NCI-H510A (cell line): Measurements from ENCODE around the gene KCNMA1.

ENCODE experiments used
- DNase-seq: peaks from one replicate; lab custom pipeline; 2025; lab: John Stamatoyannopoulos, UW

KCNMA1 gene

DNA sequence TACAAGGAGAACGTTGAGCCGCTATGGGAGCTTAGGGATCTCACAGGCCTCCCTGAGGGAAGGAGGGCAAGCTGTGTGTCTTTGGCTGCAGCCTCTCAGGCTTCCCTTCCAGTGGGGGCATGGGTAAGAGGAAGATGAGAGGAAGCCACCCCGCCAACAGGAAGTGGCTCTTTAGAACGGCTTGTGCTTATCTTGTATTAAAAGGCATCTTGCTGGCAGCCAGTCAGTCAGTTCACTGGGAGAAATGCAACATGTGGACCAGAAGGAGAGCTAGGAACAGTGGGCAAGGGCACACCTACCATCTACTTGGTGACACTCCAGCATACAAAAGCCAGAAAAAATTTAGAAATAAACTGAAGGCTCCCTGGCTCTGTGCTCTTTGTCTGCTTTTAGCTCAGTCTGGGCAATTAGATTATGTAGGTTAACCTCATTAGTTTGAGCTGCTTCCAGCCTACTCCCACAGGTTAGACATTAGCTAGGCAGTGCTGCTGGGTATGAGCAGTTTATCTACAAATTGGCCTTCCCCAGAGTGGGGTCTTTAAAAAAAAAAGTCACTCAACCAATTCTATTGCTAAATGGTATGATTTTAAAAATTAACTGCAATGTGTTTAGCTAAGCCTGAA is 595.9 kb downstream of the KCNMA1 start:
- no peak for DNase-seq

DNA sequence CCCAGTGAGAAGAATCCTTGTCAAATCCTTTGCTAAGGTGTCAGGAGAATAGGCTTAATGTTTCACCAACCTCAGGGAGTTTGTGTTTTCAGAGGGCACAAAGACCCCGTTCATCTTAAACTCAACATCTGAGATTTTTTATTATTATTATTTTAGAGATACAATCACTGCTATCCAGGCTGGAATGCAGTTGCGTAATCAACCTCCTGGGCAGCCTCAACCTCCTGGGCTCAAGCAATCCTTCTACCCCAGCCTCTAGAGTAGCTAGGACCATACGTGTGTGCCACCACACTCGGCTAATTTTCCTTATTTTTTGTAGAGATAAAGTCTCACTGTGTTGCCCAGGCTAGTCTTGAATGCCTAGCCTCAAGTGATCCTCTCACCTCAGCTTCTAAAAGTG is 599.2 kb downstream of the KCNMA1 start:
- no peak for DNase-seq

DNA sequence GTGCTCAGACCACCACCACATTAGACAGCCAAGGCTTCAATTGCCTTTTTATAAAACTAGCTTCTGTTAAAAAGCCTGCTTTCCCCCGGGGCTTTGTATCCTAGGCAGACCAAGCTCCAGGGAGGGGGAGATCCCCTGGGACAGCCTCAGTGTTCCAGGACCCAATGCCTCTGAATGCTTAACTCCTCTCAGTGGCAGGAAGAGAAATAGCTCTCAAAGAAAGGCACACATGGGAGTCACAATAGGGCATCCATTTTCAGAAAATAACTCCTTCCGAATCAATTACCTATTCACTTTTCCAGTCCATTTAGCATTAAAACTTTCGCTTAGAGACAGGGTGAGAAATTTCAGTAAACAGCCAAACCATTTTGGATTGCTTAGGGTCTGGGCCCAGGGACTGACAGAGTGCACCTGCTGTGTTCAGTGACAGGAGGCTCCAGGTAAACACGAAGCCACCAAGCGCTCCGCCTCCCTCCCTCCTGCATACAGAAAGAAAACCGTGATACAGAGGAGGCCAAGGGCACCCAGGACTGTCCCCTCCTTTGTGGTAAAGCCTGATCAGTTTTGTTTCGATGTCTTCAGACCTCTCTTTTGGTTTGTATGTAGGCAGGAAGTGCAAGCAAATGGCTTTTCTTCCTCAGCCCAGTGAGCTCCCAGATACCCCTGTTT is 599.7 kb downstream of the KCNMA1 start:
- peak; percentile 6 for DNase-seq

DNA sequence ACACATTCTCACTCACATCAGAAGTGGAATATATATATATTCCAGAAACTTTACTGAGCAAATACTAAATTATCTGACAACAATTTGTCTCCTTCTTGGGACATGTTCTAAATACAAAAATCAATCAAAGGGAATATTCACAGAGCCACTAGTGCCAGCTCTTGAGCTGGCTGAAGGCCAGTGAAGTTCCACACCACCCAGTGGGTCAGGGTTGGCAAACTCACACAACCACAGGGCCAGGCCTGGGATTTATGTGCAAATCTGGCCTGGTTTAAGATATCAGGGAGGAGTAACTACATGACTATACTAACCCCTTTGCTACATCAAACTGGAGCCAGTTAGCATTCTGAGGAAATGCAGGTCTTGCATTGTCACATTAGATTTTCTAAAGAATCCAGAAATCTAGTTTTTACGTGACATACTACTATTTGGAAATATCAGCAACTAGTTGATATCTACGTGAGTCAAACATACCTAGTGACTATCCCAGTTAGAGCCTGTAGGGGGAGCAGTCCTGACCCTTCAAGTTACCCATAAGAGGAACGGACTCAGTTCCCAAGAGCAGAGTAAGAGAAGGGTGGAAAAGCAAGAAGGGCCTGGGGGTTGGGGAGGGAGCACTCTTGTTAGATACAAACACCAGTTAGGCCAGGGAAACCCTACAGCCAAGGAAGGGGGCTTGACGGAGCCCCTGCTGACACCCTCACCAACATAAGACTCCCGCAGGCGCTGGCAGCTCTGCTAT is 600.4 kb downstream of the KCNMA1 start:
- DNase-seq: no peak

DNA sequence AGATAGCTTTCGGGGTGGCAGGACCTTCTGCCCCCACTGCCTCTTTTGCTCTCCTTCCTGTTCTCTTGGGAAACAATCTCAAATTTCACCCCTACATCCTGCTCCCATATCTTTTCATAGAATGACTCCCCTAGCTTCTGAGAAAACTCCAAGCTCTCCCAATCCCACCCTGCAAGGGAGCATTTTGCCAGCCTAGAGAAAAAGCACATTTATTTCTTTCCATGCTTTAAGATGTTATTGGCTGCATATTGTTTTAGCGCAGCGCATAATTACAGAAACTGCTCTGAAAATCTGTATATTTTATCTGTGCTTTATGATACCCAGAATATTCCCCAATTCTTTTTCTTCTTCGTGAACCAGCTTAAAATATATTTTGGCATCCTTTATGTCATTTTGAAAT is 601.3 kb downstream of the KCNMA1 start:
- no peak for DNase-seq

DNA sequence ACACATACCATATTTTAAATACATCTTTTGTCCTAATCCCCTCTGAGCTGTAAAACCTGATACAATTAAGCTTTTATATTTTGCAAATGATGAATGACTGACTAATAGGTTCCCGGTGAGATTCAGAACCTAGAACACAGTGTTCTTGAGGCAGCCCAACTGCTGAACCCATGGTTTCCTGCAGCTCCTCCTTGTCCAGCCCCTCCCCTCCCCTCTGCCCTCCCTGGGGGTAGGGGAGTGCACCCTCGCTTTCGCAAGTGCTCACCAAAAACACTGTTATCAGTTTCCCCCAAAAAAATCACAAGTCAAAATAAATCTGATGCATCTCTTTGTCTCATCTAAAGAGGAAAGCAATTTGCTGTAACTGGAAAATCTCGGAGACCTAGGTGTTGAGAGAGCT is 602.8 kb downstream of the KCNMA1 start:
- no peak for DNase-seq

DNA sequence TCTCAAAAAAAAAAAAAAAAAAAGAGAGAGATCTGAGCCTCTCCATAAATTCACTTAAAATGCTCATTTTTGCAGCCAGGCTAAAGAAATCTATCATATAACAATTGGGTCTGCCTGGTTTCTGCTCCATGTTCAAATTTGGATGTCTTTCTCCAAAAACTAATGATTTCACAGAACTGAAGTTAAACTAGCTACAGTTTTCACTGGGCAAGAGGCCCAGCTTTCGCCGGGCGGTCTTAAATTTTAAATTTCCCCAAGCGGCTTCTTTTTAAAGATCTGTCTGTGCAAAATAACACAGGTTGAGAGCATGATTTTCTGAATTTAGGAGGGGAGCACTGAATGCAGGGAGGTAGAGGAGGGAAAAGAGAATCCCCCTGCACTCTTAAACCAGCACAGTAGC is 603.4 kb downstream of the KCNMA1 start:
- no peak for DNase-seq

DNA sequence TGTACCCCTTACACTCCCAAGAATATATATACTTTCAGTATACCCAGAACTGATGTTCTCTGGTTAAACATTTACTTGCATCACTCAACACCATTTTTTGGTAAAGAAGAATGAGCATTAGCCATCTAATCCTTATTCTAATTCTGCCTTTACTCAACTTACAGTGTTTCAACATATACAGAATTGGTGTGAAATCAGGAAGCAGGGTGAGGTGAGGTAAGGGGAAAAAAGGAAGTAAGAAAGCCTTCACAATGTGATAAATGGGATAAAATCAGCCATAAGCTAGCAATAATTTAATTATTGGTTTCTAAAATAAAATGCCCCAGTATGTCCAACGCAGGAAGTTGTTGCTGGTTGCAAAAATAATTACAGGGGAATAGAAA is 605.4 kb downstream of the KCNMA1 start:
- no peak for DNase-seq

DNA sequence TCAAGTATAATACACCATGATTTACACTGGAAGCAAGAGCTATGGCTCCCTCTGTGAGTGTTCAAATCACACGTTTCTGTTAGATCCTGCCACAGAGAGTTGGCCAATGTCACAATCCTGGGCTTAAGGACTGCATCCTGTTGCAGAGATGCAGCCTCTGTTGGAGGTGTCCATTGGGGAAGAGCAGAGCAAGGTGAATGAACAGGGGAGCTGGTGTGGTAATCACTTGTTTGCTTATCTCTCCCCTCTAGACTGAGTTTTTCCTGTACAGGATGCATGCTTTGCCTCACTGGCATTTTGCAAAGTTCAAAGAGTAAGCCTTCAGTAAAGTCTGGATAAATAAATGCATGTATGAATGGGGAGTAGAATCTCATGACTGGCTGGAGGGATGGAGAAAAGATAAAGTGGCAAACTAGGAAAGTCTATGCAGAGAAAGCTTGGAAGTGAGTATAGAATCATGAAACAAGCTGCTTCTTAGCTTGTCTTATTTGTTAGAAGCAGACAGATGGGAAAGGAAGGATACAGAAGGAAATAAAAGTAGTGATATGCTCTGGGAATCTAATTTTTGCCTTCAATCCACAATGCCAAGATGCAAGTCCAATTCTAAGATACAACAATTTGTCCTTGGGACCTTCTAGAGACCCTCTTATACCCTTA is 605.9 kb downstream of the KCNMA1 start:
- no peak for DNase-seq

DNA sequence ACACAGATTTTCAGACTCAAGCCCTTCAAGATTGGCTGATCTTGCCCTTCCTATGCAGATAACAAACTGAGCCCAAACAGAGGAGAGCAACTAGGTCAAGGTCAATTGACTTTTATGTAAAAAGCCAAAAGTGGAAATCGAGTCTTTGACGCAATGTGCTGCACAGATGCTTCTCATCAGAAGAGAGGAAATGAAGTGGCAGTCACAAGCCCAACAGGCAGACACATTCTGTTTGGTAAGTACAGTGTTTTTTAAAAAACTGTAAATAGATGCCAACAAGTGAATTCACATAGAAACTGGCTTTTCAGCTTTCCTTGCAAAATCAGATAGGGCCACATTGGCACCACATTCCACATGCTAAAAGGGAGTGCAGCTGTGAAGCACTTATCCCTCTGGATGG is 606.6 kb downstream of the KCNMA1 start:
- DNase-seq: no peak

DNA sequence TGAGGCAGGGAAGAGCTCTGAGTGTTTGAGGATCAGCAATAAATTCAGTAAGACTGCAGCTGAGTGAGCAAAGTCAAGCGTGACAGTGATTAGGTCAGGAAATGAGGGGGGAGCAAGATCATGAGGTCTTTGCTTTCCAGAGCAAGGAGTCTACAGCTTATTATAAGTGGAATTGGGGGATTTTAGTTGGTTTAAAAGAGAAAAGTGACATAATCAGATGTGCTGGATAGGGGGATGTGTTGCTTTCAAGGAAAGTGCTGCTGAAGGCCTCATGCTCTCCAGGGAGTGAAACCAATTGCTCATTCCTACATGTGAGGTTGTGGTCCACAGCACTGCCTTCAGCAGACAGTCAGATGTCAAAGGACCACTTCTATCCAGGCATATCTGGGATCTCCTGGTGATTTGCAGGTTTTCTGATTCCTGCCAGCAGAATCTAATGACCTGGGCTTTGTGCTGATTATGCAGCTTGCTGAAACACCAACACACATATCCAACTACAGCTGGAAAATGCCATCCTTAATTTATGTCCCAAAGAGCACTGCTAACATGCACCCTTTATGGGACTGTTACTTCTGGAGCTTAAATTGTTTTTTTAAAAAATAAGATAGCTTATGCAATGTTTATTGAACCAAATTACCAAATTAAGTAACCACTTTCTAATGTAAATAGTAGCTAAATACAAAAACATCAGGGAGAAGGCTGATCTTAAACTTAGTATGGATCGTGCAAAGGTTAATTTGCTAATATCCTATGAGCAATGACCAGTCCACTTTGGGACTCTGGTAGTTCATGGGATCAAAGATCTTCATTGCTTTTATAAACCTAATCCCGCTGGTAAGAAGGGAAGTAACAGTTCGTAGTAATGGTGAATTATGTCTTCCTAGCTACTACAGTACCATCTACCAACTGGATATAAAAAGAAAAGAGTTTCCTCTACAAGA is 607.6 kb downstream of the KCNMA1 start:
- no peak for DNase-seq

DNA sequence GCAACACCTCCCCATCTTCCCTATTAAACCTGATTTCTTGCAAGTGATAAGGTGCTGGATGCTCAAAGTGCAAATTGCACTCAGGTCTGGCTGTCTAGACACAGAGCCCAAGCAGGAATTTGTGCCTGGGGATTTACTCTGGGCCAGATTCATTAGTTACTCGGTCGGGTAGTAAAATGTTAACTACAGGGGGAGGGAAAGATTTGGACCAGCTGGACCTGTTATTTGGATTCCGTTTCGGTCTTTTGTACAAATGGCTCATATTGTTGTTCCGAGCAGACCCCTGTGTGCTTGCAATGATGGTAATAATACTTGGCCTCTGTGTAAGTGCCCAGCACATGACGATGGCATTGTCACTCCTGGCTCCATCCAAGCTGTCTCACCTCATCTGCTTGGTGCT is 609.6 kb downstream of the KCNMA1 start:
- no peak for DNase-seq

DNA sequence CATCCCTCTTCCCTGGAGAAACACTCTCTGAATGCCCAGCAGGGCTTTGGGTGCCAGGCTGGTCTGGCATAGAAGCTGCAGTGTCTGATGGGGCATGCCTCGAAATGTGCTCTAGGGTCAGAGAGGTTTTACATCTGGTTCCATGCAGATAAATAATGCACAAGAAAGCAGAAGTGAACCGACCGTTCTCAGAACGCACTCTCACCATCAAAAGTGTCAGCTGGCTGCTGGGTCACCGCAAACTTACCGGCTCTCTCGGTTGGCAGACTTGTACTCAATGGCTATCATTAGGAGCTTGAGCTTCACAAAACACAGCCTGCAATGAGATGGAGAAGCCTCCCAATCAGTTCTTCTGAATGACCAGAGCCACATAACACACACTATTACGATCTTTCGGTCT is 610.0 kb downstream of the KCNMA1 start:
- no peak for DNase-seq

DNA sequence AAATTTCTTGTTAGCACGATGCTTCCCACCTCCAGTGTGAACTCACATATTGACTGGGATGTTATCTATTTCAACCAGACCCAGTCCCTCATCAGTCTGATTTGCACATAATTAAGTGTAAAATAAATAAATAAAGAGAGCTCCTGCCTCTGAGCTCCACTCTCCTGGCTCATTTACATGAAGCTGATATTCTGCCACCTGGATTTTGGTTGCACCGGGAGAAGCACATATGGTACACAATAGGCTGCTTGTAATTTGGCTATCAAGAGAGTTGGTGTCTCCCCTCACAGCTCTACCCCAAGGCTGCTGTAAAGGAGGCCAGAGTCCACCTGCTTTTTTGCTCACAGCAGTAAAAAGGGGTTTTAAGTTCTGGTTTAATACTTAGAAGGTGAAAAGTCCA is 610.5 kb downstream of the KCNMA1 start:
- DNase-seq: no peak

DNA sequence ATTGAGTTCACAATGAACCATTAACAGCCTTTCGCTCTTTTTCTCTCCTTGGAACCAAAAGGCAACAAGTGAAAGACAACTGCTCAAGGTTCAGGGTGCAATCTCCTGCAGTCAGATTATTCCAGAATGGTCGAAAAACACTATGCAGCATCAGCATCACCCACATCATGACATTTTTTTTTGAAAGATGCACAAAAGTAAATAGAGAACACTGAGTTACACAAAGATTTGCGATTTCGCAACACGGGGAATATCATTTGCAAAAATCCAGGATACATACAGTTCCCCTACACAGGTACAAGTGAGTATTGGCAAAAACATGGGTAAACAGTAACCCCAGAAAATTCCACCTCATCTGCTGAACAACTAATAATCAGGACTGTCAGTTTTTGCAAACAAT is 611.5 kb downstream of the KCNMA1 start:
- DNase-seq: no peak

DNA sequence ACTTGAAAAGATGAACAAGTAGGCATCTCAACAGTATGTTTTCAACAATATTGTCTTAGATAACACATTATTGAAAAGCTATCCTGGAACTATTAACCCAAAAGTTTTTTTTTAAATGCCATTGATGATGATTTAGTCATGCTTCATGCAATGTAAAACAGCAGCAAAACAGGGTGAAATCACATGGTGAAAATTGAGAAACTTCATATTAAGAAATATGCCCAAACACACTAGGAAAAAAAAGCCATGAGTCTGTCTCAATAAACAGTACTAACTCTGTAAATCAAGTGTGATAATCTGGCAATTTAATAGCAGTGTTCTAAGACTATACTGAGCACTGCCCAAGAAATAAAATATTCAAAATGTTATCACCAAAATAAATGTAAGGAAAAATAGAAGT is 613.1 kb downstream of the KCNMA1 start:
- no peak for DNase-seq

DNA sequence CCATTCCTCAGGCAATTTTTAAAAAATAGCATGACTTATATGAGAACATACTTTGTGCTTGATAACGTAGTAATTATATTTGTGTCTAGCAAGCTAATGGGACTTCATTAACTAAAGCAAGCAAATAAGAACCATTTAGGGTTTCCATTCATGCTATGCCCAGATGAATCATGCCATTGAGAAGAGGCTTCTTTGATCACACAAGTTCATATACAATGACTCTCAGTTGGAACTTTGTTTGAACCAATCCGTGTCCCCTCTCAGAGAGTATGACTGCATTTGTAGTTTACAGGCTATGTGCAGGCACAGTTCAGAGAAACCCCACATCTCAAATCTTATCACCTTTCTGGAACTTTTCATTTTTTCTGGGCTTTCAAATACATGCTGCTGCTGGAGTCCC is 614.2 kb downstream of the KCNMA1 start:
- no peak for DNase-seq

DNA sequence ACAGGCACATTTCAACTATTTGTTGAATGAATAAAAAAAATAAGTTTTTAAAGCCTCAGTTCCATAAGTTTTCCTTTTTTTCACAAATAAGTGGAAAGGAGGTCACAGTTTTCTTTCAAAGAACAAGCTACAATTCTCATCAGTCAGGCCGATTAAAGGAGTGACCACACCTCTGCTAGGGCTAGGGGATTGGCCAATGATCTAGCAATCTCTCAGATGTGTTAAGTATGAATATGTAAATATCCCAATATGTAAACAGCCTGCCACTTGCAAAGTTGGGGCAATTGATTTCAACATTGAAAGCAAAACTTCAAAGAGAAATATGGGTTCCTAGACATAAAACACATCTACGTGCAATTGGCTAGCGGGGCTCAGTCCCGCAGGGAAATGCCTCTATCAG is 614.9 kb downstream of the KCNMA1 start:
- no peak for DNase-seq

DNA sequence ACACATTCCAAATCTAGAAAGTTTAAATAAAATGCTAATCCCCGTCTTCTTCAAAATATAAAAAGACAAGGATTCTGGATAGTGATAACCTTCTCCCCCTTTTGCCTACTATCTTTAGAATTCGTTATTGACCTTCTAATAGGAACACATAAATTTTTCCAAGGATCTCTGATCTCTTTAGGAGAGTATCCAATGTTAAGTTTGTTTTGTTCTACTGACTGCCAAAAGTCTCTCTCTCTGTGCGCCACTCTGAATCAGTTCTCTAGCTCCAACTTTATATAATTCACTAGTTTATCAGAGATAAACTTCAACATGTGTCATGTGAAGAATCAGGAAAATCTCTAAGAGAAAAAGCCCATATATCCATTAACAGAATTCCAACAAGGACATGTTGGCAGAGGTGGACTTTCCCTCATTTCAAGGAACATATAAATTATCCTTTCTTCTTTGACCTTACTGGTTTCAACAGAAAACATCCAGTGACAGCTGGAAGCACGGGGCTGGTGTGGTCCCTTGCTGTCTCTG is 615.6 kb downstream of the KCNMA1 start:
- DNase-seq: no peak

DNA sequence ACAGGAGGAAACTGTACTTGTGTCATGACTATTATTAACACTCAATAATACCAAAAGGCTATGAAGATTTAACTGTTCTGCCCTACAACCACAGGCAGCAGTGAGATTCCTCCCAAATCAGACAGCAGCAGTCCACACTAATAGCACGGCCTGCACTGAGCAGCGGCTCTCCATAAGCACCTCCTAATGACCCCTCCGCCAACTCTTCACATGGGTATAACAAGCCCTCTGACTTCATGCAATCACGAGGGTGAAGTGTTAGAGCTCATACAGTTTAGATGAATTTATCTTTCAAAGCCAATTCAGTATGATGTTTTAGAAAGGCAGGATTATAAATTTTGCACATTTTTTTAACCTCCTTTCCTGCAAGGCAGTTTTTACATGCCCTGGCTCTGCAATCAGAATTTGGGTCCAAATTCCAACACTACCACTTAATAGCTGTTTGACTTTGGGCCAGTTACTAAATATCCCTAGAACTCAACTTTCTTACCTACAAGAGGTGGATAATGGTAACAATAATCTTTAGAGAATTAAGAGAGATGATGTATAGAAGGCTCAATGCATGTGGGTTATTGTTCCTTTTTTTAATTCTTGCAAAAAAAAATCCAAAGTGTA is 617.1 kb downstream of the KCNMA1 start:
- DNase-seq: no peak

DNA sequence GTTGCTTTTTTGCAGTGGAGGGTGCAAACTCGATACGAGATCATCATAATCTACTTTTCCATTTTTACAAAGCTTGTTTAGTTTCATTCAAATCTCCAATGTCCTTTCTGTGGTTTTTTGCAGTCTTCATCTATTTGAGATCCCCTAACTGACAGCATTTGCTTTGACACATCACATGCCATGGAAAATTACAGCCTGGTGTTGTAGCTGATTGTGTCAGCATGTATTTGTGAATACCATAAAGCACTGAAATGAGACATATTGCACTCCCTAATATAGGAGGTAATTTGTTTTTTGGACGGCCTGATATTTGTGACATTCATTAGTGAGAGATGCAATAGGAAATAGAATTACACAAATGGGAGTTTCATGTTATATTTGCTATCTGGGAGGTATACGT is 620.8 kb downstream of the KCNMA1 start:
- DNase-seq: no peak
